Hepatocyte (in vitro differentiated cells): ENCODE results near the gene GPRC5D.

ENCODE experiments used
- CTCF ChIP-seq: fragments of 200-600 bp; sonication (generic); IDR thresholded peaks from 2 replicates; pipeline ENCODE4 v1.5.1; 2016; ENCODE audit warnings: antibody characterized with exemption, mild to moderate bottlenecking; ENCODE audit not compliant: poor library complexity
- EZH2 ChIP-seq: fragments of 200-600 bp; sonication (generic); IDR thresholded peaks from 2 replicates; pipeline ENCODE4 v1.6.1; 2016; ENCODE audit warnings: antibody characterized with exemption, mild to moderate bottlenecking, borderline replicate concordance

DNA sequence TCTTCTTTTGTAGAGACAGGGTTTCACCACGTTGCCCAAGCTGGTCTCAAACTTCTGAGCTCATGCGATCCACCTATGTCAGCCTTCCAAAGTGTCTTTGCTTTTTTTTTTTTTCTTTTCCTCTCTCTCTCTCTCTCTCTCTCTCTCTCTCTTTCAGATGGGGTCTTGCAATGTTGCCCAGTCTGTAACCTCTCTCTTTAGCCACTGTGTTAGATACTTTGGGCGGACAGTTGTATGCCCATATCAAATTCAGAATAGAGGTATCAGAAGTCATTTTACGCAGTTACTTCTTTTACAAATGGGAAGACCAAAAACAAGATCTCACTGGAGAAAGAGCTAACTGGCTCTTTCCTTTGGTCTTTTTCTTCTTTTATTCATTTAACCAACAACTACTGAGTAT, 41.4 kb upstream of the GPRC5D start:
- TF ChIP-seq CTCF = no peak
- TF ChIP-seq EZH2 = no peak
